Panc1 (cell line): ENCODE measurements around the gene ADGRG2. TPM values are rescaled to one million over a fixed set of nuclear protein-coding genes. Genes with fewer than 3 reads are reported as not detected.
A peak's percentile ranks its signal among the peaks of the same experiment; 100 is the strongest.
"Not testable (repeated sequence)": the region's sequence is repeated elsewhere in the genome, so short reads cannot be mapped to it uniquely, and the experiment has no call there.

Experiments used
- ATAC-seq: fragments of 200-7000 bp; cut with Tn5 transposase; 2 replicates; pipeline ENCODE4 v1.9.1; 2020; ENCODE audit warnings: mild to moderate bottlenecking, moderate library complexity
- BruUV-seq: library from RNA; stranded (reverse); fragments of 400-500 nt; replicated peaks from 2 replicates; lab custom pipeline; 2021; lab: Mats Ljungman, UMichigan
- CTCF ChIA-PET: fragments of 300-600 bp; sonication (Branson Sonifier 250); formaldehyde crosslinking; loops from one replicate; lab custom pipeline; 2022; ENCODE audit warnings: antibody characterized with exemption; lab: Charles Lee
- POLR2A ChIA-PET: fragments of 300-600 bp; sonication (Branson Sonifier 250); formaldehyde crosslinking; loops from one replicate; lab custom pipeline; 2022; ENCODE audit warnings: antibody characterized with exemption; lab: Charles Lee
- DNase-seq: peaks from one replicate; pipeline ENCODE4 v3.0.0-alpha.2; 2010; ENCODE audit warnings: low read depth, low spot score
- H3K27ac ChIP-seq: 2 replicates; pipeline ENCODE4 v1.5.1; 2011; ENCODE audit warnings: mild to moderate bottlenecking, low read length, inconsistent platforms
- H3K27me3 ChIP-seq: fragments of 200-500 bp; sonication (Bioruptor generic); 2 replicates; pipeline ENCODE4 v1.6.0; 2014; ENCODE audit warnings: low read length, inconsistent platforms; ENCODE audit not compliant: control insufficient read depth, insufficient read depth
- H3K36me3 ChIP-seq: fragments of 200-500 bp; sonication (Bioruptor generic); 2 replicates; pipeline ENCODE4 v1.5.1; 2014; ENCODE audit warnings: inconsistent platforms, mild to moderate bottlenecking, low read length, moderate library complexity; ENCODE audit not compliant: control insufficient read depth, insufficient read depth
- H3K4me1 ChIP-seq: 2 replicates; pipeline ENCODE4 v1.5.1; 2011; ENCODE audit warnings: inconsistent platforms, mild to moderate bottlenecking, low read length, moderate library complexity; ENCODE audit not compliant: control insufficient read depth, insufficient read depth
- H3K4me3 ChIP-seq, 2 experiments: 2 replicates each; pipeline ENCODE4 v1.5.1; 2011 to 2012; ENCODE audit warnings: low read depth in 2 of 2, low read length in 2 of 2, mild to moderate bottlenecking in 2 of 2, inconsistent platforms in 1 of 2, moderate library complexity in 1 of 2
- H3K9me3 ChIP-seq: fragments of 200-500 bp; sonication (Bioruptor generic); 2 replicates; pipeline ENCODE4 v1.5.1; 2014; ENCODE audit warnings: low read depth, mild to moderate bottlenecking, inconsistent platforms, low read length, moderate library complexity; ENCODE audit not compliant: control insufficient read depth, insufficient read depth
- POLR2AphosphoS5 ChIP-seq: IDR thresholded peaks from 2 replicates; pipeline ENCODE4 v1.6.1; 2012; ENCODE audit warnings: mild to moderate bottlenecking, low read depth, low read length, moderate library complexity
- SIN3A ChIP-seq: IDR thresholded peaks from 2 replicates; pipeline ENCODE4 v1.6.1; 2012; ENCODE audit warnings: low read depth, mild to moderate bottlenecking, low read length, moderate library complexity, borderline replicate concordance; ENCODE audit not compliant: insufficient read depth
- TCF7L2 ChIP-seq: IDR thresholded peaks from 2 replicates; pipeline ENCODE4 v1.6.1; 2011; ENCODE audit warnings: mild to moderate bottlenecking, low read depth, low read length, inconsistent platforms
- in situ Hi-C: cut with HindIII; loops from 2 replicates; pipeline ENCODE4 v1.10.0; 2016; ENCODE audit warnings: low sequenced_read_pairs, low pct_unique_long_range_greater_than_20kb
- intact Hi-C: fragments of 100-400 bp; cut with micrococcal nuclease; formaldehyde crosslinking; loops from one replicate; pipeline ENCODE4 v1.10.0; 2022; ENCODE audit not compliant: unreplicated experiment
- total RNA-seq: library from RNA; stranded (reverse); gene quantifications from one replicate; pipeline ENCODE4 v1.2.1, GENCODE V29; 2021; ENCODE audit not compliant: unreplicated experiment
- TF ChIP-seq, protein P1 (sequence below): fragments of 450-650 bp; IDR thresholded peaks from 2 replicates; pipeline ENCODE4 v1.5.1; 2017; ENCODE audit warnings: mild to moderate bottlenecking
- TF ChIP-seq, protein P2 (sequence below), 2 experiments: IDR thresholded peaks; 2 replicates each; pipeline ENCODE4 v1.6.1; 2011 to 2012; ENCODE audit warnings: low read depth in 2 of 2, control low read depth in 1 of 2, low read length in 1 of 2, mild to moderate bottlenecking in 1 of 2, moderate library complexity in 1 of 2; ENCODE audit not compliant: insufficient read depth in 1 of 2

ADGRG2 gene
- total RNA-seq, 1 experiment from 2014 or later, result 2.0 TPM

DNA sequence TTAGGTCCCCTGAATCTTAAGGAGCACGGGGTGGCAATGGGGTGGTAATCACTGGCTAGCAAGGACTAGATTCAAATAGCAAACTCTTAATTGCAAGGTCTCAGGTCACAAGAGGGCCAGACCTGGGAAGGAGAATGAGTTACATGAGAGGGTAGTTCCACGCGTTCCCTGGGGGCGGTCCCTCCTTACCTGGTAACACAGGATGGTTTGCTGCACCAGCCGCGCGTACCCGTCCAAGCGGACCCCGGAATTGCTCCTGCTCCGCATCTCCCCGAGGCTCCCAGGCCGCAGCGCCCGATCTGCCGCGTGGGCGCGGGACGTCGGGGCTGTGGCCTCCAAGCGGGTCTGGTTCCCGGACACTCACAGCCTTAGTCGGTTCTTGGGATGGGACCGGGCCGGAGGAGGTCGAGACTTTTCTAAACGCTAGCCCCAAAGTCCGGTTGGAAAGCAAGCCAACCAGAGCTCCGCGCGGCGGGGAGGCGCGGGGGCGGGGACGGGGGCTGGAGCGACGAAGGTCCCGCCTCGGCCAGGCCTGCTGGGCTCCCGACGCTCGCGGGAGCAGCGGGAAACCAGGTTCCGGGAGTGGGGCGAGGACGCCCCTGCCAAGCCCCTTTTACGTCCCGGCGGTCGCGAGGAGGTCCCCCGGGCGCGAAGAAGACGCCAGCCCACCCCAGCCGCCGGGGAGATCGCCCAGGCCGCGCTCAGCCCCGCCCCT lies 138.4 kb downstream of the ADGRG2 start, which contains the start of gene PHKA2:
Gene PHKA2, minus strand, starts transcription at position 449 of the 715 bp plus-strand sequence. Its CDS starts 182 bp downstream, at position 267.
- no peaks in the 10 kb centered on the region for H3K9me3 ChIP-seq
- peak within 1 kb of the TSS; percentile 62 to 67 for H3K4me3 ChIP-seq
- in situ Hi-C loops (no loop called here), intact Hi-C loops (no loop called here)
- CTCF ChIA-PET, result interaction anchor here (0.6 kb wide), 1 partner anchor 42 kb away, joined by 3 read pairs; no protein-coding TSS in a partner anchor
- peak; percentile 88 for ATAC-seq
- no peaks in the 10 kb centered on the region for H3K27me3 ChIP-seq
- H3K4me1 ChIP-seq, result no peaks in the 10 kb centered on the region
- H3K36me3 ChIP-seq, result no peaks in the 10 kb centered on the region
- peak within 1 kb of the TSS; percentile 65 for H3K27ac ChIP-seq
- DNase-seq, result no peak
- BruUV-seq, result no TSS peak
- POLR2A ChIA-PET, result interaction anchor here (0.6 kb wide), 1 partner anchor 10 kb away, joined by 3 read pairs; no protein-coding TSS in a partner anchor
- TF ChIP-seq TCF7L2, result no peak
- no peak for TF ChIP-seq SIN3A
- TF ChIP-seq, protein P1, sequence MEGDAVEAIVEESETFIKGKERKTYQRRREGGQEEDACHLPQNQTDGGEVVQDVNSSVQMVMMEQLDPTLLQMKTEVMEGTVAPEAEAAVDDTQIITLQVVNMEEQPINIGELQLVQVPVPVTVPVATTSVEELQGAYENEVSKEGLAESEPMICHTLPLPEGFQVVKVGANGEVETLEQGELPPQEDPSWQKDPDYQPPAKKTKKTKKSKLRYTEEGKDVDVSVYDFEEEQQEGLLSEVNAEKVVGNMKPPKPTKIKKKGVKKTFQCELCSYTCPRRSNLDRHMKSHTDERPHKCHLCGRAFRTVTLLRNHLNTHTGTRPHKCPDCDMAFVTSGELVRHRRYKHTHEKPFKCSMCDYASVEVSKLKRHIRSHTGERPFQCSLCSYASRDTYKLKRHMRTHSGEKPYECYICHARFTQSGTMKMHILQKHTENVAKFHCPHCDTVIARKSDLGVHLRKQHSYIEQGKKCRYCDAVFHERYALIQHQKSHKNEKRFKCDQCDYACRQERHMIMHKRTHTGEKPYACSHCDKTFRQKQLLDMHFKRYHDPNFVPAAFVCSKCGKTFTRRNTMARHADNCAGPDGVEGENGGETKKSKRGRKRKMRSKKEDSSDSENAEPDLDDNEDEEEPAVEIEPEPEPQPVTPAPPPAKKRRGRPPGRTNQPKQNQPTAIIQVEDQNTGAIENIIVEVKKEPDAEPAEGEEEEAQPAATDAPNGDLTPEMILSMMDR, result no peak
- no peak for TF ChIP-seq POLR2AphosphoS5
- TF ChIP-seq, protein P2, sequence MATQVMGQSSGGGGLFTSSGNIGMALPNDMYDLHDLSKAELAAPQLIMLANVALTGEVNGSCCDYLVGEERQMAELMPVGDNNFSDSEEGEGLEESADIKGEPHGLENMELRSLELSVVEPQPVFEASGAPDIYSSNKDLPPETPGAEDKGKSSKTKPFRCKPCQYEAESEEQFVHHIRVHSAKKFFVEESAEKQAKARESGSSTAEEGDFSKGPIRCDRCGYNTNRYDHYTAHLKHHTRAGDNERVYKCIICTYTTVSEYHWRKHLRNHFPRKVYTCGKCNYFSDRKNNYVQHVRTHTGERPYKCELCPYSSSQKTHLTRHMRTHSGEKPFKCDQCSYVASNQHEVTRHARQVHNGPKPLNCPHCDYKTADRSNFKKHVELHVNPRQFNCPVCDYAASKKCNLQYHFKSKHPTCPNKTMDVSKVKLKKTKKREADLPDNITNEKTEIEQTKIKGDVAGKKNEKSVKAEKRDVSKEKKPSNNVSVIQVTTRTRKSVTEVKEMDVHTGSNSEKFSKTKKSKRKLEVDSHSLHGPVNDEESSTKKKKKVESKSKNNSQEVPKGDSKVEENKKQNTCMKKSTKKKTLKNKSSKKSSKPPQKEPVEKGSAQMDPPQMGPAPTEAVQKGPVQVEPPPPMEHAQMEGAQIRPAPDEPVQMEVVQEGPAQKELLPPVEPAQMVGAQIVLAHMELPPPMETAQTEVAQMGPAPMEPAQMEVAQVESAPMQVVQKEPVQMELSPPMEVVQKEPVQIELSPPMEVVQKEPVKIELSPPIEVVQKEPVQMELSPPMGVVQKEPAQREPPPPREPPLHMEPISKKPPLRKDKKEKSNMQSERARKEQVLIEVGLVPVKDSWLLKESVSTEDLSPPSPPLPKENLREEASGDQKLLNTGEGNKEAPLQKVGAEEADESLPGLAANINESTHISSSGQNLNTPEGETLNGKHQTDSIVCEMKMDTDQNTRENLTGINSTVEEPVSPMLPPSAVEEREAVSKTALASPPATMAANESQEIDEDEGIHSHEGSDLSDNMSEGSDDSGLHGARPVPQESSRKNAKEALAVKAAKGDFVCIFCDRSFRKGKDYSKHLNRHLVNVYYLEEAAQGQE (IDR thresholded peaks at IDR 0.05; ENCODE audit: insufficient read depth in 1 of 2, low read depth in 2 of 2, low read length in 1 of 2), result no peak

DNA sequence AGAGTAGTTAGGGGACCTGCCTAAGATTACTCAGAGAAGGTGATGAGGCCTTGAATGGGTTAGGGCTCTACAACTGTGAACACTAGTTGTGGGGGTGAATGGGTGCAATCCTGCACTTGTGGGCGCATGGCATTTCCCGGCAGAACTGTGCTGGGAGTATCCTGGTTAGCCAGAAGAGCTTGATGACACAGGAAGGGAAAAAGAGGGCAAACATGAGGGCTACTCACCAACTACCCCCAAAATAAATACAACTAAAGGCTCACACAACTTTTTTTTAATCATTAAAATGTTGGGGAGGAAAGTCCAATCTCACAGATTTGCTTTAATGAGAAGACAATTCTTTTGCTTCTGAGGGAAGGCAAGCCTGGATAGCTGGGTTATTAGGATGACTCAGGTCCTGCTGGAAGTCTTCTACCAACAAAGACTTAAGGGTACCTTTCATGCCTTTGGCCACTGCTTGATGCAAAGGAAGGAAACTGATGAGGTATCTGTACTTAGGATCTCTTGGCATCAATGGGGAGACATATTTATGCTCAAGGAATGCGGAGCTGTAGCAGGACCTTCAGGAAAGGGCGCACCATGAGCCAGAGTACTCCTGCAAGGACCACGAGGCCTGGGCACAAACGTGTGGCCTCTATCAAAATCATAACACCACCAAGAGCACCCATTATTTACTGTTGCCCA lies 141.0 kb downstream of the ADGRG2 start:
- in situ Hi-C loops (no loop called here), intact Hi-C loops (no loop called here)
- ATAC-seq (no peak), DNase-seq (no peak)
- no peak for TF ChIP-seq SIN3A
- TF ChIP-seq, protein P2 (IDR thresholded peaks at IDR 0.05; ENCODE audit: insufficient read depth in 1 of 2, low read depth in 2 of 2, low read length in 1 of 2), result no peak
- no peak for TF ChIP-seq TCF7L2
- TF ChIP-seq, protein P1, result no peak
- TF ChIP-seq POLR2AphosphoS5, result no peak
- Histone ChIP-seq H3K4me1 (no peaks in the 10 kb centered on the region), H3K27me3 (no peaks in the 10 kb centered on the region), H3K9me3 (no peaks in the 10 kb centered on the region), H3K4me3 (no peak overlapping the region), H3K36me3 (no peaks in the 10 kb centered on the region), H3K27ac (no peak overlapping the region)
- ChIA-PET POLR2A (no interaction called here), CTCF (no interaction called here)
- no TSS peak for BruUV-seq

DNA sequence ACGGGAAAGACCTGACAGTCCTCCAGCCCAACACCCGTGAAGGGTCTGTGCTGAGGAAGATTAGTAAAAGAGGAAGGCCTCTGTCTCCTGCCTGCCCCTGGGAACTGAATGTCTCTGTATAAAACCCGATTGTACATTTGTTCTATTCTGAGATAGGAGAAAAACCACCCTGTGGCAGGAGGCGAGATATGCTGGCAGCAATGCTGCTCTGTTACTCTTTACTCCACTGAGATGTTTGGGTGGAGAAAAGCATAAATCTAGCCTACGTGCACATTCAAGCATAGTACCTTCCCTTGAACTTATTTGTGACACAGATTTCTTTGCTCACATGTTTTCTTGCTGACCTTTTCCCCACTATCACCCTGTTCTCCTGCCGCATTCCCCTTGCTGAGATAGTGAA lies 142.0 kb downstream of the ADGRG2 start:
- H3K4me3 ChIP-seq, H3K4me1 ChIP-seq, H3K27ac ChIP-seq, ATAC-seq, BruUV-seq, POLR2A ChIA-PET, CTCF ChIA-PET, in situ Hi-C loops, H3K9me3 ChIP-seq, intact Hi-C loops, DNase-seq, H3K27me3 ChIP-seq, H3K36me3 ChIP-seq: not testable (repeated sequence)
